HG02571 (cell line): ENCODE measurements around the gene MLXIP.
"Not testable (repeated sequence)": the region's sequence is repeated elsewhere in the genome, so short reads cannot be mapped to it uniquely, and the experiment has no call there.

ENCODE experiments used
- ATAC-seq: cut with Tn5 transposase; IDR thresholded peaks from one replicate; pipeline ENCODE4 v1.9.1; 2021; ENCODE audit warnings: mild to moderate bottlenecking, moderate library complexity; ENCODE audit not compliant: unreplicated experiment

Gene MLXIP

GRCh38 chr12:122094735-122095631 is 16.4 kb downstream of the MLXIP start:
- no peak for ATAC-seq

DNA sequence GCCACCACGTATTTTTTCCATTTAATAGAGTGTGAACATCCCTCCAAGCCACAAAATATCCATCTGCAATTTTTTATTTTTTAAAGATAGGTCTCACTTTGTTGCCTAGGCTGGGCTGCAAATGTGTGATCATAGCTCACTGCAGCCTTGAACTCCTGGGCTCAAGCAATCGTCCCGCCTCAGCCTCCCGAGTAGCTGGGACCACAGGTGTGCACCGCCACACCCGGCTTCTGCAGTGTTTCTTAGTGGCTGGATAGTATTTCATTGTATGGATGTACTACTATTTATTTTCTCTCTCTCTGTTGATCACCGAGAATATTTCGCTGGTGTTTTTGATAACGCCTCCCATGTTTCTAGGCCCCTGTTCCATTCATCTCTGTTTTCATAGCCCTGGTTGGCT is 17.5 kb downstream of the MLXIP start:
- no peak for ATAC-seq

DNA sequence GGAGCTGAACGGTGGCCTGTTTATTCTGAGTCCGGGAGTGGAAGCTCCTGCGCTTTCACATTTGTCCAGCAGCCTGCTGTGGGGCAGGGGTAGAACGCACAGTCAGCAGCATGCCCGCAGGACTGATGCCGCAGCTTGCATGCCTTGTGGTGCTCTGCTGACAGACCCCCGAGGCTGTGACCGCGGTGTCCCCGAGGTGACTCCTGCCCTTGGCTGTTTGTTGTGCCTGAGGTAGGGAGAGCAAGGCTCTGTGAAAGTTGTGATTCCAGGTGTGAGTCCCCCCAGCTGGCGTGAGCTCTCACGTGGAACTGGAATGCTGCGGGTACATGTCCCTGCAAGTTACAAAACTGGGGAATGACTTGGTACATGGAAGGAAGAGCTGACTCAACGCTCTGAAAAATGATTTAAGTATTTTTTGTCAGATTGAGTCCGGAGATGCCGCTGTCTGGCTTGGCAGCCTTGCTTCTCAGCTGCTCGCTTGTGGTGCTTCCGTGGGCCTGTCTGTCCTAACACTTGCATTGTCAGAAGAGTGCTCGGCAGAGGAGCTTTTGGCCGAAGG is 18.1 kb downstream of the MLXIP start:
- no peak for ATAC-seq

DNA sequence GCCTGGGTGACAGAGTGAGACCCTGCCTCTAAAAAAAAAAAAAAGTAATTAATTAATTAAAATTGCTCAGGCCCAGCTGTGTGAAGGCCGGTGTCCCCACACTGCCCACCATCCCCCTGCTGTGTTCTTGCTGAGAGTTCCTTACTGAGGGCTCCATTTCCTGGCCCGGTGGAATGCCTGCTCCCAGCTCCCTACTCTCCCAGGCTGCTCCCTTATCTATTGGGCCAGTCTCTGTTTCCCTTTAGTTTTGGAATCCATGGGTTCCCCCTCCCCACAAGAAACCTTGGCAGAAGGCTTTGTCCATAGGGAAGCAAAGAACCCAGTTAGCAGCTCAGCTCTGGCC is 19.0 kb downstream of the MLXIP start:
- no peak for ATAC-seq

- no peak for ATAC-seq
Measured at GRCh38 chr12:122097927-122098756, 19.6 kb downstream of the MLXIP start.

DNA sequence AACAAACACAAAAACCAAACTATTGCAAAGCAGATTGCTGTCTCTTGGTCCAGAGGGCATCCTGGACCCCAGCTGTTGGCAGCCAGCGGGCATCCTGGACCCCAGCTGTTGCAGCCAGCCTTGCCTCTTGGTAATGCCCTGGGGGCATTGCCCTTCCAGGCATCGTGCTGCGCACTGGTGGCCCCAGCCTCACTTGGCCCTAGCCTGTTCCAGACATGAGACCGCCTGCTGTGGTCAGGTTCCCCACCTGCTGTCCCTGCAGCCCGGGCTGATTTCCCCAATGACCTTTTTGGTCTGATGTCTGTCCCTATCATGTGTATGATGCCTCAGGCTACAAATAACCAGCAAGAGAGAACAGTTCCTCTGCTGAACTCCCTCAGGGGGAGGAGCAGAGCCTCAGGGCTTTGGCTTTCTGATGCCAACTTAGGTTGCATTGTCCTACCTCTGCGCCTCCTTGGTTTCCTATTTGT is 20.8 kb downstream of the MLXIP start:
- ATAC-seq: no peak

- ATAC-seq: no peak
Measured at GRCh38 chr12:122099856-122100255, 21.3 kb downstream of the MLXIP start.

- no peak for ATAC-seq
Measured at GRCh38 chr12:122100568-122100967, 22.0 kb downstream of the MLXIP start.

DNA sequence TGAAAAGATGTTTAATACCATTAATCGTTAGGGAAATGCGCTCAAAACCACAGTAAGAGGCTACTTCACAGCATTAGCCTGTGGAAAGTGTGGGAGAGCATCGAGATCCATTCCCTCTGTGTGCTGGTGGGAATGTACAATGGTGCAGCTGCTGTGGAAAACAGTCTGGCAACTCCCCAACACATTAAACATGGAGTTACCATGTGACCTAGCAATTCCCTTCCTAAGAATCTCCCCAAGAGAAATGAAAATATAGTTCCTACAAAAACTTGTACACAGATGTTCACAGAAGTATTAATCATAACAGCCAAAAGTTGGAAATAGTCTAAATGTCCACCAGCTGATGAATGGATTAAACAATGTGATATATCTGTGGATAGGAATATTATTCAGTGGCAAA is 23.8 kb downstream of the MLXIP start:
- no peak for ATAC-seq

DNA sequence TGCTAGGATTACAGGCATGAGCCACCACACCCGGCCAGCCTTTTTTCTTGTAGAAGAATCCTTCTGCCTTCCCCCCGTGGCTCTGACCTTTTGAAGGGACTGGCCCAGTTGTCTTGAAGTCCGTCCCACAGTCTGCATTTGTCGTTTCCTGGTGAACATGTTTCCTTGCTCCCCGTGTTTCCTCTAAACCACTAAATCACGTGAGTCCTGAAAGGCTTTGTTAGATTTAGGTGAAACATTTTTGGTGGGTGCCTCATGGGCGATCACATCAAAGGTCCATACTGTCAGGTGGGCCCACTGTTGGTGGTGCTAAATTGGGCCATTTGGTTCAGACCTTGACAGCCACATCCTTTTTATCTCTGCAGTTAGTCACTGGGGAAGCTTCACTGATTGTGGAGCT is 26.3 kb downstream of the MLXIP start:
- ATAC-seq: no peak

DNA sequence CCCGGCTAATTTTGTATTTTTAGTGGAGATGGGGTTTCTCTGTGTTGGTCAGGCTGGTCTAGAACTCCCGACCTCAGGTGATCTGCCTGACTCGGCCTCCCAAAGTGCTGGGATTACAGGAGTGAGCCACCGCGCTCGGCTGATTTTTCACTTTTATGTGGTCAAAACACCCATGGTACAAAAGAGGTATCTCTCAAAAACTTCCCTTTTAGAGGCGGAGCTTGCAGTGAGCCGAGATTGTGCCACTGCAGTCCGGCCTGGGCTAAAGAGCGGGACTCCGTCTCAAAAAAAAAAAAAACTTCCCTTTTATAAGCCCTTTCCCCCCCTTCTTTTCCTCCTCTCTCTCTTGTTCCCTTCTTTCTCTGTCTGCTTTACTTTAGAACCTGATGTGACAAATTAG is 26.9 kb downstream of the MLXIP start:
- not testable (repeated sequence) for ATAC-seq

- ATAC-seq: no peak
Measured at GRCh38 chr12:122106843-122107242, 28.3 kb downstream of the MLXIP start.

- ATAC-seq: no peak
Measured at GRCh38 chr12:122107261-122107660, 28.7 kb downstream of the MLXIP start.

DNA sequence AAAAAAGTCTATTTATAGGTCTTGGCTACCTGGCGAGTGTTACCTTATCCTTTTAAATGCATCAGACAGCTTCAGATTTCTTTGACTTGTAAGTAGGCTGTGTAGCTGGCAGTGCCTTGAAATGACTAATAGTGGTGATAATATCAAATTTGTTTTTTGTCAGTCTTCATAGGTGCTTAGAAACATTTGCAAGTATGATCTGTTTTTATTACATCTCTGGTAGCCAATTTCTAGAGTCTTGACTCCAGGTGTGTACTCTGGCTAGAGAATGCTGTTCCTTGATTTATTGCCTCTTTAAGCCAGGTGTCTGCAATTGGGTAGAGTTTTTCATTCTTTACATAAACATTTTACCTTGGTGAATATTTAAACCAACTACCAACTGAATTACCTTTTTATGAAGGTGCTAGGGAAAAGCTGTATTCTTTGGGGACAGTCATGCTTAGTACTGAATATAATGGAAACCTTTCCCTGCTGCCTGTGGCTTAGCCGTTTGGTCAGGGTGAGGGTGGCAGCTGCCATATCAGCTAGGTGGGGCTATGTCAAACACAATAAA is 32.6 kb downstream of the MLXIP start:
- no peak for ATAC-seq

DNA sequence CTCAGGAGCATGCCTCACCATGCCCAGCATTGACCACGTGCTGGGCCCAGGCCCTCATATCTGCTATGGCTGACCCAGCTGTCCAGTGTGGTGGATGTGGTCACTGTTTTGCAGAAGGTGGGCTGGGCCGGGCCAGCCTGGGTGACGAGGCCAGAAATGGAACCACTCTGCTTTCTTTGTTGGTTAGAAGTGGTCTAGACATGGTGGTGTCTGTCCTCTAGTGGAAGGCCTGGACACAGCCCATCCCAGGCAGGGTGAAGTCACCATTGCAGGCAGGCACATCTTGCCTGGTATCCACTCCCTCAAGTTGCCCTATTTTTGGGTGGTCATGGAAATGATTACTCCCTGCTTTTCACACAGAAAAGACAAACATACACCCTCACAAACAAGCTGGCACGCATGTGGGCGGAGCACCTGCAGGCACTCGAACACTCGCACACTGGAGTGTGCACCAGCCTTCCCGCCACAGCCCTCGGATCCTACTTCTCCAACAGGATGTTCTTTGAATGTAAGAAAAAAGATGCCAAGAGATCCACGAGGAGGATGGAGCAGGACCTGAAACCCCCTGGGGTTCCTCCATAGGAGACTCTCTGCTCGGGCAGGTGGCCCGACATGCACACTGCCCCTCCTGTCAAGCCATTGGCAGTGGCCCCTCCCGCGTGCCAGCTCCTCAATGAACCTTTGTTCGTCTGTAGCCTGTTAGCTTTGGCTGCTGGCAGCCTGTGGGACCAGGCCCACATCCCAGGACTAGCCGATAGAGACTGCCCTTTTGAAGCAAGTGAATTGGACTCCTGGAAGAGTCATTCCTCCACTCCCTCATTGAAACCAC is 38.4 kb downstream of the MLXIP start:
- ATAC-seq: no peak

DNA sequence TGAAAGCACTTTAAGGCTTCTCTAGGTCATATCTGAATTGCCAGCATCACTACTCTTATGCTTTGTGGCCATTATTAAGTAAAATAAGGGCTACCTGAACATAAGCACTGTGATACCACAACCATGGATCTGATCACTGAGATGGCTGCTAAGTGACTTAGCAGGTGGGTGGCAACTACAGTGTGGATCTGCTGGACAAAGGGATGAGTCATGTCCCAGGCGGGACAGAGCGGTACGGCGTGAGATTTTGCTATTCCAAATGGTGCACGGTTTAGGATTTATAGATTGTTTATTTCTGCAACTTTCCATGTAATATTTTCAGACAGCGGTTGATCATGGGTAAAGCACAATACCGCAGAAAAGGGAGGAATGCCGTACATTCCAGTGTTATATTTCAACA is 39.4 kb downstream of the MLXIP start:
- ATAC-seq: no peak

GRCh38 chr12:122121341-122121740 is 42.8 kb downstream of the MLXIP start:
- ATAC-seq: not testable (repeated sequence)

GRCh38 chr12:122121745-122122144 is 43.2 kb downstream of the MLXIP start:
- no peak for ATAC-seq

DNA sequence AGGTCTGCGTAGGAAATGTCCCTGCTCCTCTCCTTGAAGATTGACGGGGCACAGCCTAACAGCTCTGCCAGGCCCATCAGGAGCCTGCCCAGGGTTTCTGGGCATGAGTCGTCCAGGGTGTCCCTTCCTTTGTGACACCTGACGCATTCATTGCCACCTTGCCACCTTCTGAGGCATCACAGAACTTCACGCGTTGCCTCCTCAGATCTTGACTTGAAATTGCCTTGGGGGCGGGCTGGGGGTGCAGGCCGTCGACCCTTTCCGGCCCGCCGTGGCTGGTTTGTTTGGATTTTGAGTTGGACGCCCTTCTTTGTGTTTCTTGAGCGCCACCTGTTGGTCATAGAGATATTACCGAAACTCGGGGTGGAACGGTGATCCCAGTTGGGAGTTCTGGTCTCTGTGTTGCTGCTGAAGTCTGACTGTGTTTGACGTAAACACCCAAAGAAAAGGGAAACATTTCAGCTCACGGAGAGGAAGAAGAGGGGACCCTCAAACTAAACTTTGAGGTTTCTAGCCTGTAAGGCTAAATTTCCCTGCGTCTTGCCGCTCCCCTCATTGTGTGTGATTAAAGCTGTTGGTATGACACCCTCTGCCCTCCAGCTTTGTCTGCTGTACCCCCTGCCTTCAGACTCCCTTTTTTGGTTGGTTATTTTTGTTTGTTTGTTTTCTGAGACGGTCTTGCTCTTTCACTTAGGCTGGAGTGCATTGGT is 44.6 kb downstream of the MLXIP start:
- no peak for ATAC-seq

DNA sequence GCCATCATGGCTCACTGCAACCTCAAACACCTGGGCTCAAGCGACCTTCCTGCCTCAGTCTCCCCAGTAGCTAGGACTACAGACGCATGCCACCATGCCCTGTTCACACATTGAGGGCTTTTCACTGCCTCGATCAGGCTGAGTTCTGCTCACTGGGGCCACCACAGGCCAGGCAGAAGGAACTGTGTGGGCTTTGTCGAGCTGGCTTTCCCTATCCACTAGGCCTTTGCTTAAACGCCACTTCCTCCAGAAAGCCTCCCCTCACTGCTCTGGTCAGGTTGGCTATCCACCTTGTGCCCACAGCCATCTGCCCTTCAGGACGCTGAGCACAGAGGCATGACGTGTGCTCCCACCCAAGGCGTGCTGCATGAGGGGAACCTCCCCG is 45.2 kb downstream of the MLXIP start:
- no peak for ATAC-seq
